PC-3 (cell line): ENCODE data around the gene TRPM1.

Source experiments
- EZH2 ChIP-seq: fragments of 300-600 bp; sonication (generic); IDR thresholded peaks from one replicate; pipeline ENCODE4 v1.6.1; 2017; ENCODE audit warnings: antibody characterized with exemption, mild to moderate bottlenecking, low read length; ENCODE audit not compliant: unreplicated experiment
- EZH2phosphoT487 ChIP-seq: fragments of 300-600 bp; sonication (generic); IDR thresholded peaks from 2 replicates; pipeline ENCODE4 v1.6.1; 2018; ENCODE audit warnings: mild to moderate bottlenecking, antibody characterized with exemption, low read length, borderline replicate concordance
- TF ChIP-seq, protein P1 (sequence below): fragments of 300-600 bp; sonication (generic); conservative IDR thresholded peaks from 2 replicates; pipeline ENCODE4 v1.5.1; 2017; ENCODE audit warnings: antibody characterized with exemption, low read depth, mild to moderate bottlenecking, low read length

DNA sequence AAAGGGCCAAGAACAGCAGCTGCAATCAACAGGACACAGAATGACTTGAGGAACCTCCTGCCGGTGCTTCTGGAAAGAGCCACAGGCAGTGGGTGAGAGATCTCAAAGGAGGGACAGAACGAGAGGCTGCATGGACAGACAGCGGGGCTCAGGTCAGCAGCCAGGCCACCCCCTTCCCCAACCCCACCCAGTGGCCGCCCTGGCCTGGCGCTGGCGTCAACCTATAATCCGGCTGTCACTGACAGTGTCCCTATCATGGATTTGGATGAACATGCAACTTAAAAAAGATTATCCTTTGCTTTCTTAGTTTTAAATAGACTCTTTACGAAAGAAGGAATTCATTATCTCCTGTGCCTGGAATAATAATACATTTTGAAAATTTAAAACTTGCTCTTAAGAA lies 54.1 kb downstream of the TRPM1 start:
- TF ChIP-seq, protein P1, sequence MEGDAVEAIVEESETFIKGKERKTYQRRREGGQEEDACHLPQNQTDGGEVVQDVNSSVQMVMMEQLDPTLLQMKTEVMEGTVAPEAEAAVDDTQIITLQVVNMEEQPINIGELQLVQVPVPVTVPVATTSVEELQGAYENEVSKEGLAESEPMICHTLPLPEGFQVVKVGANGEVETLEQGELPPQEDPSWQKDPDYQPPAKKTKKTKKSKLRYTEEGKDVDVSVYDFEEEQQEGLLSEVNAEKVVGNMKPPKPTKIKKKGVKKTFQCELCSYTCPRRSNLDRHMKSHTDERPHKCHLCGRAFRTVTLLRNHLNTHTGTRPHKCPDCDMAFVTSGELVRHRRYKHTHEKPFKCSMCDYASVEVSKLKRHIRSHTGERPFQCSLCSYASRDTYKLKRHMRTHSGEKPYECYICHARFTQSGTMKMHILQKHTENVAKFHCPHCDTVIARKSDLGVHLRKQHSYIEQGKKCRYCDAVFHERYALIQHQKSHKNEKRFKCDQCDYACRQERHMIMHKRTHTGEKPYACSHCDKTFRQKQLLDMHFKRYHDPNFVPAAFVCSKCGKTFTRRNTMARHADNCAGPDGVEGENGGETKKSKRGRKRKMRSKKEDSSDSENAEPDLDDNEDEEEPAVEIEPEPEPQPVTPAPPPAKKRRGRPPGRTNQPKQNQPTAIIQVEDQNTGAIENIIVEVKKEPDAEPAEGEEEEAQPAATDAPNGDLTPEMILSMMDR = no peak
- TF ChIP-seq EZH2 (no peak), EZH2phosphoT487 (no peak)
